Measurements from ENCODE around the gene CTTN. TPM values are rescaled to one million over a fixed set of nuclear protein-coding genes. Genes with fewer than 3 reads are reported as not detected.

CTTN gene
- total and polyA plus RNA-seq, 10 of the 15 experiments (the other 5 are each of a cell fraction or from before 2014, with no cell fraction given): 1.1 to 37.8 (median 11.8) TPM

GRCh38 chr11:70419307-70420007 lies 21.1 kb downstream of the CTTN start:
- peaks cover 9% of the 10 kb centered on the region for H3K4me1 ChIP-seq (ENCODE audit: control insufficient read depth, insufficient read depth, low read length)
- BruUV-seq (replicated peaks): TSS peak; percentile 57
- DNase-seq (ENCODE audit: low read depth, low spot score): no peak
- no peaks in the 10 kb centered on the region; a peak in 1 of 4 replicates for H3K36me3 ChIP-seq (ENCODE audit: control insufficient read depth in 2 of 2, insufficient read depth in 2 of 2, low read length in 1 of 2)
- TF ChIP-seq E2F4 (IDR thresholded peaks at IDR 0.05; ENCODE audit: low read depth, low read length): no peak
- TF ChIP-seq RAD51 (IDR thresholded peaks at IDR 0.05): no peak
- no peak for TF ChIP-seq EGR1 (IDR thresholded peaks at IDR 0.05; ENCODE audit: borderline replicate concordance in 1 of 2, low read depth in 2 of 2, low read length in 2 of 2)
- no peak for TF ChIP-seq TCF12 (IDR thresholded peaks at IDR 0.05; ENCODE audit: low read depth, low read length)
- no peaks in the 10 kb centered on the region; the same call in 2 of the 3 replicates for H3K9me3 ChIP-seq (replicated peaks; ENCODE audit: control insufficient read depth, insufficient read depth, low read length)
- ChIA-PET POLR2A (no interaction called here), CTCF (no interaction called here), RAD21 (ENCODE audit: unreplicated experiment) (no interaction called here), SMC1A (ENCODE audit: uncharacterized antibody, unreplicated experiment) (no interaction called here)
- H3K27ac ChIP-seq (ENCODE audit: control insufficient read depth, insufficient read depth): no peak overlapping the region
- ATAC-seq: no peak
- H3K4me3 ChIP-seq: no peak overlapping the region
- H3K9ac ChIP-seq (ENCODE audit: control insufficient read depth, insufficient read depth, low read length): no peak overlapping the region
- no peaks in the 10 kb centered on the region for H3K27me3 ChIP-seq (replicated peaks in 1 of 2; ENCODE audit: control insufficient read depth in 2 of 2, insufficient read depth in 2 of 2, low read length in 1 of 2)
- in situ Hi-C loops (cut with MboI): no loop called here
- intact Hi-C loops (cut with micrococcal nuclease; ENCODE audit: unreplicated experiment): no loop called here
- no peaks in the 10 kb centered on the region for H3K79me2 ChIP-seq (ENCODE audit: control insufficient read depth, insufficient read depth, low read length)
- 68% methylated on average over 17 of the region's 17 CpGs for WGBS (ENCODE audit: insufficient coverage, insufficient replicate concordance, low lambda C conversion rate, missing lambda C conversion rate)
- no peaks in the 10 kb centered on the region for H4K20me1 ChIP-seq (ENCODE audit: control insufficient read depth, insufficient read depth)
- H2AFZ ChIP-seq (ENCODE audit: control insufficient read depth, low read depth, low read length): no peak overlapping the region
- no peak for FAIRE-seq
- H3K4me2 ChIP-seq (ENCODE audit: control insufficient read depth, insufficient read depth): no peak overlapping the region

- DNase-seq (ENCODE audit: low read depth, low spot score): no peak
- no peaks in the 10 kb centered on the region; a peak in 1 of 4 replicates for H3K36me3 ChIP-seq (ENCODE audit: control insufficient read depth in 2 of 2, insufficient read depth in 2 of 2, low read length in 1 of 2)
- no peak overlapping the region for H3K4me2 ChIP-seq (ENCODE audit: control insufficient read depth, insufficient read depth)
- no peak overlapping the region for H2AFZ ChIP-seq (ENCODE audit: control insufficient read depth, low read depth, low read length)
- H3K4me1 ChIP-seq (ENCODE audit: control insufficient read depth, insufficient read depth, low read length): peaks cover 14% of the 10 kb centered on the region
- ChIA-PET CTCF (no interaction called here), RAD21 (ENCODE audit: unreplicated experiment) (no interaction called here), SMC1A (ENCODE audit: uncharacterized antibody, unreplicated experiment) (no interaction called here), POLR2A (no interaction called here)
- FAIRE-seq: no peak
- WGBS (ENCODE audit: insufficient coverage, insufficient replicate concordance, low lambda C conversion rate, missing lambda C conversion rate): 89% methylated on average over 14 of the region's 14 CpGs
- H3K27me3 ChIP-seq (replicated peaks in 1 of 2; ENCODE audit: control insufficient read depth in 2 of 2, insufficient read depth in 2 of 2, low read length in 1 of 2): no peaks in the 10 kb centered on the region
- BruUV-seq (replicated peaks): no TSS peak
- H3K4me3 ChIP-seq: no peak overlapping the region
- no peaks in the 10 kb centered on the region for H4K20me1 ChIP-seq (ENCODE audit: control insufficient read depth, insufficient read depth)
- H3K79me2 ChIP-seq (ENCODE audit: control insufficient read depth, insufficient read depth, low read length): no peaks in the 10 kb centered on the region
- H3K27ac ChIP-seq (ENCODE audit: control insufficient read depth, insufficient read depth): no peak overlapping the region
- intact Hi-C loops (cut with micrococcal nuclease; ENCODE audit: unreplicated experiment): no loop called here
- H3K9ac ChIP-seq (ENCODE audit: control insufficient read depth, insufficient read depth, low read length): no peak overlapping the region
- in situ Hi-C loops (cut with MboI): no loop called here
- no peaks in the 10 kb centered on the region; the same call in 2 of the 3 replicates for H3K9me3 ChIP-seq (replicated peaks; ENCODE audit: control insufficient read depth, insufficient read depth, low read length)
- no peak for ATAC-seq
- no peak for TF ChIP-seq ZNF687 (IDR thresholded peaks at IDR 0.05)
- TF ChIP-seq RBBP5 (conservative IDR thresholded peaks at IDR 0.05): no peak
- no peak for TF ChIP-seq PAX8 (IDR thresholded peaks at IDR 0.05)
- no peak for TF ChIP-seq PRDM15 (CRISPR knock-in tag; IDR thresholded peaks at IDR 0.05)
These were observed 21.7 kb downstream of the CTTN start for GRCh38 chr11:70420008-70420464.
